Colonic mucosa (tissue), 4 donors: ENCODE results near the gene CASKIN2. TPM values are rescaled to one million over a fixed set of nuclear protein-coding genes. Genes with fewer than 3 reads are reported as not detected.

Experiments used
- DNase-seq: peaks from one replicate; pipeline ENCODE4 v3.0.0-alpha.2; 2020
- H3K27ac ChIP-seq: fragments of 200-600 bp; one replicate; pipeline ENCODE4 v1.8.0; 2021
- H3K27me3 ChIP-seq: fragments of 200-600 bp; one replicate; pipeline ENCODE4 v1.8.0; 2021
- H3K36me3 ChIP-seq: fragments of 200-600 bp; one replicate; pipeline ENCODE4 v1.8.0; 2021
- H3K4me1 ChIP-seq: fragments of 200-600 bp; one replicate; pipeline ENCODE4 v1.8.0; 2021; ENCODE audit warnings: mild to moderate bottlenecking
- H3K4me3 ChIP-seq: fragments of 200-600 bp; one replicate; pipeline ENCODE4 v1.8.0; 2021
- H3K9ac ChIP-seq, 2 donors: one replicate each; pipeline ENCODE4 v1.7.0; 2013; ENCODE audit warnings: control low read depth in 2 of 2, low read depth in 2 of 2, low read length in 2 of 2
- H3K9me3 ChIP-seq: fragments of 200-600 bp; one replicate; pipeline ENCODE4 v1.8.0; 2021
- intact Hi-C: fragments of 100-400 bp; cut with DNase I; formaldehyde crosslinking; loops from one replicate; pipeline ENCODE4 v1.14.1; 2022
- total RNA-seq, 2 donors: library from RNA; stranded (reverse); fragmentation: NEBNext Ultra II Directional in 1 of 2; extraction: Animal tissue kit (Norgen Biotek cat#: 25700) in 1 of 2; gene quantifications; one replicate each; pipeline ENCODE4 v1.2.1, GENCODE V29; 2021
- TF ChIP-seq, protein P1 (sequence below): fragments of 200-600 bp; IDR thresholded peaks from one replicate; pipeline ENCODE4 v1.8.0; 2022; ENCODE audit warnings: antibody characterized with exemption, mild to moderate bottlenecking
- donor health status: healthy.
- donor health status: DM: no; HTN: no; CAD: no.
- donor health status: DM: no; HTN: no; CAD: no.

Gene CASKIN2
- total RNA-seq, 2 donors from 2014 or later: 26.5 to 28.6 TPM

DNA sequence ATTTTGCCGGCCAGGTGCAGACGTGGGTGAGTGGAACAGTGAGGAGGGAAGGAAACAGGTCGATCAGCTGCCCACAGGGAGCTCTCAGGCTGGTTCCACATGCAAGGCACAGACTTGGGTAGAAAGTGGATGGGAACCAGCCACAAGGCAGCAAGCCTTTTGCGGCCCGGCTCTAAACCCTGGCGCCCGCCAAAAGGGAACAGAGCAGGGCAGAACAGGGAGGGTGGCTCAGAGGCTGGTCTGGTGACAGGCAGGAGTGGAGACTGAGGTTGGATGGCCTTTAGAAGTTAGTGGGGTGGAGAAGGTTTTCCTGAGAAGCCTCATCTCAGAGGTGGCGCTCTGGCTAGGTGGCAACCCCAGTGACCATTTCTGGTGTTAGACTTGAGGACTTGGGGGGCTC, 20.5 kb upstream of the CASKIN2 start:
- intact Hi-C loops: no loop called here
- TF ChIP-seq, protein P1, sequence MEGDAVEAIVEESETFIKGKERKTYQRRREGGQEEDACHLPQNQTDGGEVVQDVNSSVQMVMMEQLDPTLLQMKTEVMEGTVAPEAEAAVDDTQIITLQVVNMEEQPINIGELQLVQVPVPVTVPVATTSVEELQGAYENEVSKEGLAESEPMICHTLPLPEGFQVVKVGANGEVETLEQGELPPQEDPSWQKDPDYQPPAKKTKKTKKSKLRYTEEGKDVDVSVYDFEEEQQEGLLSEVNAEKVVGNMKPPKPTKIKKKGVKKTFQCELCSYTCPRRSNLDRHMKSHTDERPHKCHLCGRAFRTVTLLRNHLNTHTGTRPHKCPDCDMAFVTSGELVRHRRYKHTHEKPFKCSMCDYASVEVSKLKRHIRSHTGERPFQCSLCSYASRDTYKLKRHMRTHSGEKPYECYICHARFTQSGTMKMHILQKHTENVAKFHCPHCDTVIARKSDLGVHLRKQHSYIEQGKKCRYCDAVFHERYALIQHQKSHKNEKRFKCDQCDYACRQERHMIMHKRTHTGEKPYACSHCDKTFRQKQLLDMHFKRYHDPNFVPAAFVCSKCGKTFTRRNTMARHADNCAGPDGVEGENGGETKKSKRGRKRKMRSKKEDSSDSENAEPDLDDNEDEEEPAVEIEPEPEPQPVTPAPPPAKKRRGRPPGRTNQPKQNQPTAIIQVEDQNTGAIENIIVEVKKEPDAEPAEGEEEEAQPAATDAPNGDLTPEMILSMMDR: no peak
- Histone ChIP-seq H3K27ac (peak overlapping the region; percentile 80), H3K9ac (peak overlapping the region in 1 of 2 donors; percentile 60), H3K4me3 (no peak overlapping the region), H3K27me3 (no peaks in the 10 kb centered on the region), H3K4me1 (peaks cover 40% of the 10 kb centered on the region), H3K36me3 (peaks cover 3% of the 10 kb centered on the region), H3K9me3 (no peaks in the 10 kb centered on the region)
- no peak for DNase-seq

DNA sequence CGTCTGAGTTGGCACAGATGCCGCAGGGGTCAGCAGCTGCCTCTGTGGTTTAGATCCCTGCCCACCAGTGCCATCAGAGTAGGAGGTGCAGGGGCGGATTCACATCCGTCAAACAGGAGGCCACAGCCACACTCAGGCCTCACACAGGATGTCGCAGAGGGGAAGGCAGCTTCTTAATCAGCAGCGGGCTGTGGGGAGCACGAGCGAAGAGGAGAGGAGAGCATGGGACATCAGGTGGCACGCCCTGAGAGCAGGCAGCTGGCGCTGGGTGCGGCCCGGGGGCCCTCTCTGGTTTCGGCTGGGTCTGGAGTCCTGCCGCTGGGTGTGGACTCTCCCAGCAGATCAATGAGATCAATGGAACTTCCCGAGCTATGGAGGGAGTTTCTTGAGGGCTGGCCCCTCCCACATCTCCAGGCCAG, 19.8 kb upstream of the CASKIN2 start:
- TF ChIP-seq, protein P1: no peak
- H3K36me3 ChIP-seq: peaks cover 3% of the 10 kb centered on the region
- intact Hi-C loops: no loop called here

DNA sequence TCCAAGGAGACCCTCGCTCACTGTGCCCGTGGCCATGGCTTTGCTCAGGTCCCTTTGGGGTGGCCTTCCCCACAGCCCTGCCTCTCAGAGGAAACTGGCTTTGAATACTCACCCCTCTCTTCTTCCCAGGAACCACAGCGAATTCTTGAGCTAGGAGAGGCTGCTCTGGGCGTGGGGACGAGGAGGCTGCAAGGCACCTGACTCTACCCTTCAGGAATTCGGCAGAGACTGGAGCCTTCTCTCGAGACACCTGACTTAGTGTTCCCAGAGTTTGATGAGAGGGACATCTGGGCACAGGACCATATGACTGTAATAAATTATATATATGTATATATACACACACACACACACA, 16.4 kb upstream of the CASKIN2 start:
- H3K4me1 ChIP-seq: peaks cover 32% of the 10 kb centered on the region
- peaks cover 3% of the 10 kb centered on the region for H3K36me3 ChIP-seq
- H3K9me3 ChIP-seq: no peaks in the 10 kb centered on the region
- H3K9ac ChIP-seq: peak overlapping the region; percentile 40 to 81
- peak overlapping the region; percentile 89 for H3K27ac ChIP-seq
- no peak for DNase-seq
- TF ChIP-seq, protein P1: no peak
- no peaks in the 10 kb centered on the region for H3K27me3 ChIP-seq
- H3K4me3 ChIP-seq: no peak overlapping the region
- intact Hi-C loops: no loop called here

More for the DNA sequence above, 19.8 kb upstream of the CASKIN2 start:
- peak; percentile 74 for DNase-seq
- peaks cover 39% of the 10 kb centered on the region for H3K4me1 ChIP-seq
- no peaks in the 10 kb centered on the region for H3K9me3 ChIP-seq
- no peak overlapping the region for H3K4me3 ChIP-seq
- H3K27me3 ChIP-seq: no peaks in the 10 kb centered on the region
- H3K27ac ChIP-seq: peak overlapping the region; percentile 80
- peak overlapping the region; percentile 64 to 70 for H3K9ac ChIP-seq

DNA sequence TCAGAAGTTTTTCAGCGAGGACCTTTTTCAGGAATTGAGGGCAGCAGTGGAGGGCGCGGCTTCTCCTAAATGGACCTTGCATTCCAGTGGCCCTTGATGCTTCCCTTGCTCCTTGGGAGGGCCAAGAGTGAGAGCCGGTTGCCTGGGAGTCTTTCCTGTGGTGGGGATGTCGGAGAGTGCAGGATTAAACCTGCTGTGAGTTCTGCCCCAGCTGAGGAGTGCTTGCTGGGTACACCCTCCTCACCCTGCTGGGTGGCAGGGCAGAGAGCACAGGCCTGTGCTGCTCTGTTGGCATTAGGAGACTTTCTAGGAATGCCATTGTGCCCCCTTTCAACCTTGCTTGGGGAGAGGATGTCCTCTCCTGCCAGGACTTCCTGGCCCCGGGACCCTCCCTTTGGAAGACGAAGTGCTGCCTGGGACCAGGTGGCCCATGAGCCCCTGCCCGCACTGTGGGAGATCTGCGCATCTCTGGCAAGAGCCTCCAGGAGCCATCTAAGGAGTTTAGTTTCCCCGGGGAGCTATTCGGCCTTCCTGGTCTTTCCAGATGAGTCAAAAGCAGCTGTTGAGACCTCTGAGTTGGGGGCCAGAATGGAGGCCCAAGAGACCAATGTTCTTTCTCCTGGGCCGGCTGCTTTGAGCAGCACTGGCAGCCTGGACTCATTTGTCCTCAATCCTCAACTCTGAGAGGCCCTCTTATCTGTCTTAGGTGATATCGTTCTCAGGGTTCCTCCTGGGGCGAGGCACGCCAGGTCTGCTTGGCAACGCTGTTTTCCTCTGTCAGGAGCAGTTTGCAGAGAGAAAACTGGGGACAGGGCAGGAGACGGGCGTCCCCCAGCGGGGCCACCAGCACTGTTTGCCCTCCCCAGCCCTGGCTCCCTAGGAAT, 15.7 kb upstream of the CASKIN2 start:
- peak overlapping the region; percentile 40 to 81 for H3K9ac ChIP-seq
- TF ChIP-seq, protein P1: no peak
- intact Hi-C loops: no loop called here
- no peak for DNase-seq
- H3K27me3 ChIP-seq: no peaks in the 10 kb centered on the region
- H3K27ac ChIP-seq: peak overlapping the region; percentile 89
- no peaks in the 10 kb centered on the region for H3K9me3 ChIP-seq
- H3K4me1 ChIP-seq: peaks cover 36% of the 10 kb centered on the region
- H3K36me3 ChIP-seq: peaks cover 3% of the 10 kb centered on the region
- no peak overlapping the region for H3K4me3 ChIP-seq

DNA sequence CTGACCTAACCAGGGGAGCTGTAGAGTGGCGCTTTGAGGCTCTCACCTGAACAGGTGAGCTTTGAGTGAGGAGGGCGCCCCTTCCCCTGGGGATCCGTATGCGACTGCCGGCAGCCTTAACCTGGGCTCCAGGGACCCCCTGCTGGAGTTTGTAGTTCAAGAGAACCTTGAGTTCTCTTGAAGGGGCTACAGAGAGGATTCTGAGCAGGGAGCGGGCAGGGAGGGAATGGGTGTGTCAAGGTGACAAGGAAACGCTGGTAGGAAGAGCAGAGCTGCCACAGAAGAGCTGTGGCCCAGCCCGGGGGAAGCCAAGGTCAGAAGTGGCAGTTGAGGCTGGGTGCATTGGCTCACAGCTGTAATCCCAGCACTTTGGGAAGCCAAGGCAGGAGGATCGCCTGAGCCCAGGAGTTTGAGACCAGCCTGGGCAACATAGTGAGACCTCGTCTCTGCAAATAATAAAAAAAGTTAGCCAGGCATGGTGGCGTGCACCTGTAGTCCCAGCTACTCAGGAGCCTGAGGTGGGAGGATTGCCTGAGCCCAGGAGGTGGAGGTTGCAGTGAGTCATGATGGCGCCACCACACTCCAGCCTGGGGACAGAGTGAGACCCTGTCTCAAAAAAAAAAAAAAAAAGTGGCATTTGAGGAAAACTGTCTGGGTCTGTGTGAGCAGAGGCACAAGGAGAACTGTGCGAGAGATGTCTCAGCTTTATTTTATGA, 11.4 kb upstream of the CASKIN2 start:
- Histone ChIP-seq H3K4me1 (peaks cover 22% of the 10 kb centered on the region), H3K9me3 (no peaks in the 10 kb centered on the region), H3K9ac (peak overlapping the region; percentile 96 to 99), H3K36me3 (no peaks in the 10 kb centered on the region), H3K27me3 (no peaks in the 10 kb centered on the region), H3K4me3 (peak overlapping the region; percentile 82), H3K27ac (peak overlapping the region; percentile 95)
- DNase-seq: peak; percentile 84
- intact Hi-C loops: loop anchor here (10.0 kb wide), 1 partner anchor 58 kb away; the partner anchor contains the start of gene MYO15B
- TF ChIP-seq, protein P1: no peak
